OCI-LY7 (cell line): ENCODE data around the gene CAPN8. TPM values are rescaled to one million over a fixed set of nuclear protein-coding genes. Genes with fewer than 3 reads are reported as not detected.
A peak's percentile ranks its signal among the peaks of the same experiment; 100 is the strongest.

ENCODE experiments used
- BruUV-seq: library from RNA; stranded (reverse); fragments of 400-500 nt; replicated peaks from 2 replicates; lab custom pipeline; 2021; lab: Mats Ljungman, UMichigan
- CTCF ChIA-PET: fragments of 300-600 bp; sonication (Branson Sonifier 250); formaldehyde crosslinking; loops from one replicate; lab custom pipeline; 2022; ENCODE audit warnings: antibody characterized with exemption; ENCODE audit not compliant: unreplicated experiment; lab: Charles Lee
- POLR2A ChIA-PET: fragments of 300-600 bp; sonication (Branson Sonifier 250); formaldehyde crosslinking; loops from one replicate; lab custom pipeline; 2022; ENCODE audit warnings: antibody characterized with exemption; lab: Charles Lee
- DNase-seq: peaks from one replicate; pipeline ENCODE4 v3.0.0-alpha.2; 2015; ENCODE audit warnings: low spot score
- H2AFZ ChIP-seq: fragments of 200-600 bp; sonication (generic), shearing (Covaris generic); 2 replicates; pipeline ENCODE4 v1.6.1; 2014; ENCODE audit warnings: mild to moderate bottlenecking, antibody characterized with exemption, low read length, moderate library complexity
- H3K27ac ChIP-seq: fragments of 200-600 bp; sonication (generic); 2 replicates; pipeline ENCODE4 v1.5.1; 2014; ENCODE audit warnings: mixed run types, low read depth, mild to moderate bottlenecking, moderate library complexity, low read length, inconsistent platforms; ENCODE audit not compliant: poor library complexity, severe bottlenecking
- H3K36me3 ChIP-seq: fragments of 200-600 bp; sonication (generic); 2 replicates; pipeline ENCODE4 v1.6.1; 2014; ENCODE audit warnings: mild to moderate bottlenecking, antibody characterized with exemption, low read length, moderate library complexity, mixed read lengths; ENCODE audit not compliant: insufficient read depth
- H3K4me1 ChIP-seq: fragments of 200-600 bp; sonication (generic); 2 replicates; pipeline ENCODE4 v1.5.1; 2014; ENCODE audit warnings: mild to moderate bottlenecking, low read length; ENCODE audit not compliant: insufficient read depth, poor library complexity, severe bottlenecking
- H3K4me2 ChIP-seq: fragments of 200-600 bp; sonication (generic); 2 replicates; pipeline ENCODE4 v1.6.1; 2014; ENCODE audit warnings: mild to moderate bottlenecking, low read length
- H3K4me3 ChIP-seq: fragments of 200-600 bp; sonication (generic); 2 replicates; pipeline ENCODE4 v1.5.1; 2014; ENCODE audit warnings: mild to moderate bottlenecking, low read depth, low read length; ENCODE audit not compliant: poor library complexity, severe bottlenecking
- H3K79me2 ChIP-seq: fragments of 200-600 bp; sonication (generic); 2 replicates; pipeline ENCODE4 v1.6.1; 2016; ENCODE audit warnings: low read depth, mild to moderate bottlenecking, low read length, moderate library complexity, mixed read lengths; ENCODE audit not compliant: insufficient read depth
- H3K9me2 ChIP-seq: fragments of 200-600 bp; sonication (generic); 2 replicates; pipeline ENCODE4 v1.6.1; 2016; ENCODE audit warnings: mild to moderate bottlenecking, low read length, mixed read lengths; ENCODE audit not compliant: insufficient read depth
- H3K9me3 ChIP-seq: fragments of 200-600 bp; sonication (generic); 2 replicates; pipeline ENCODE4 v1.6.1; 2014; ENCODE audit warnings: mild to moderate bottlenecking, mixed run types, low read length, mixed read lengths
- H4K20me1 ChIP-seq: fragments of 200-600 bp; sonication (generic); 2 replicates; pipeline ENCODE4 v1.6.1; 2014; ENCODE audit warnings: mild to moderate bottlenecking, antibody characterized with exemption, low read length, moderate library complexity, mixed read lengths; ENCODE audit not compliant: insufficient read depth
- EZH2phosphoT487 ChIP-seq: fragments of 200-600 bp; sonication (generic); IDR thresholded peaks from 2 replicates; pipeline ENCODE4 v1.6.1; 2018; ENCODE audit warnings: low read depth, borderline replicate concordance, mild to moderate bottlenecking, mixed run types, antibody characterized with exemption, low read length, moderate library complexity, mixed read lengths
- intact Hi-C: fragments of 100-400 bp; cut with micrococcal nuclease; formaldehyde crosslinking; loops from one replicate; pipeline ENCODE4 v1.10.0; 2022; ENCODE audit not compliant: unreplicated experiment
- total RNA-seq, 2 experiments: library from RNA; depleted of rRNA in 1 of 2; stranded (reverse); fragments of >200 nt in 1 of 2; shearing (Covaris generic) in 1 of 2; gene quantifications; 2 replicates each; pipeline ENCODE4 v1.2.3, GENCODE V29; 2014 to 2022
- TF ChIP-seq, protein P1 (sequence below): fragments of 200-600 bp; sonication (generic); conservative IDR thresholded peaks from 2 replicates; pipeline ENCODE4 v1.5.1; 2014; ENCODE audit warnings: mild to moderate bottlenecking, antibody characterized with exemption, low read length, moderate library complexity, mixed read lengths

CAPN8 gene
- total RNA-seq, 2 experiments from 2014 or later, result not detected

- no peak overlapping the region for H2AFZ ChIP-seq
- no peaks in the 10 kb centered on the region for H3K9me2 ChIP-seq
- H3K4me3 ChIP-seq, result no peak overlapping the region
- H3K79me2 ChIP-seq, result no peaks in the 10 kb centered on the region
- POLR2A ChIA-PET, result interaction anchor here (0.5 to 0.7 kb wide), 2 partner anchors 695 to 905 kb away, joined by 3 read pairs; no protein-coding TSS in a partner anchor
- intact Hi-C loops, result no loop called here
- BruUV-seq, result no TSS peak
- H3K27ac ChIP-seq, result no peak overlapping the region
- TF ChIP-seq, protein P1, sequence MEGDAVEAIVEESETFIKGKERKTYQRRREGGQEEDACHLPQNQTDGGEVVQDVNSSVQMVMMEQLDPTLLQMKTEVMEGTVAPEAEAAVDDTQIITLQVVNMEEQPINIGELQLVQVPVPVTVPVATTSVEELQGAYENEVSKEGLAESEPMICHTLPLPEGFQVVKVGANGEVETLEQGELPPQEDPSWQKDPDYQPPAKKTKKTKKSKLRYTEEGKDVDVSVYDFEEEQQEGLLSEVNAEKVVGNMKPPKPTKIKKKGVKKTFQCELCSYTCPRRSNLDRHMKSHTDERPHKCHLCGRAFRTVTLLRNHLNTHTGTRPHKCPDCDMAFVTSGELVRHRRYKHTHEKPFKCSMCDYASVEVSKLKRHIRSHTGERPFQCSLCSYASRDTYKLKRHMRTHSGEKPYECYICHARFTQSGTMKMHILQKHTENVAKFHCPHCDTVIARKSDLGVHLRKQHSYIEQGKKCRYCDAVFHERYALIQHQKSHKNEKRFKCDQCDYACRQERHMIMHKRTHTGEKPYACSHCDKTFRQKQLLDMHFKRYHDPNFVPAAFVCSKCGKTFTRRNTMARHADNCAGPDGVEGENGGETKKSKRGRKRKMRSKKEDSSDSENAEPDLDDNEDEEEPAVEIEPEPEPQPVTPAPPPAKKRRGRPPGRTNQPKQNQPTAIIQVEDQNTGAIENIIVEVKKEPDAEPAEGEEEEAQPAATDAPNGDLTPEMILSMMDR, result peak; percentile 83
- no peak for TF ChIP-seq EZH2phosphoT487
- no peak overlapping the region for H3K4me2 ChIP-seq
- H3K36me3 ChIP-seq, result no peaks in the 10 kb centered on the region
- DNase-seq, result peak; percentile 59
- H4K20me1 ChIP-seq, result no peaks in the 10 kb centered on the region
- CTCF ChIA-PET, result interaction anchor here (1.5 kb wide), 1 partner anchor 16 kb away, joined by 5 read pairs; no protein-coding TSS in a partner anchor
- H3K9me3 ChIP-seq, result no peaks in the 10 kb centered on the region
- H3K4me1 ChIP-seq, result no peaks in the 10 kb centered on the region
These were observed 37.0 kb downstream of the CAPN8 start for GRCh38 chr1:223628233-223629125.

DNA sequence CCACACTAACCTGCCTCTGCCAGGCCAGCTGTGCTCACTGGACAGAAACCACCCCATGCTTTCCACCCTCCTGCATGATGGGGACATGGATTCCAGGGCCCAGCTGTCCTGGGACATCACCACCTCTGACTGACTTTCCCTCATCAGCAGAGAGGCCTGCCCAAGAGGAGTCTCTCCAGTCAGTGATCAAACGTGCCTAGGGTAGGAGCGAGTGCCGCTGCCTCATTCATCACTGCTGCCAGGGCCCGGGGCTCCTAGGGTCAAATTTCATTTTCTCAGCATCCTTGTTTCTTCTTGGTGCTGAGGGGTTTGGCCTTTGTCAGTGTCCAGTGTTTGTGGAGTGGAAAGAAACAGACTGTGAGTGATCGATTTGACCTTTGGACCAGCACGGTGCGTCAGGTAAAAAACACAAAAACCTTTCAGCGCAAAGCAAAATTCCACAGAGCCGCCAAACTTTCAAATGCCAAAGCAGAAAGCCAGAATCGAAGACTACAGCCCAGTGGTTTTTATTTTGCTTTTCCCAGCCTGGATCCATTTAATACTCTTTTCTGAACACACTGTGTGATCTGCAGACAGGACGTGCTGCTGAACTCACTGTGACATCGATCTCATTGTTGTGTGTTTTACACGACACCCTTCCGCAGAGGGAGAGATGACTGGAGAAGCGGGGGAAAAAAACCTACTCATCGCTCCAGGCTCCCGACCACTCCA is 43.2 kb downstream of the CAPN8 start:
- DNase-seq, result no peak
- Histone ChIP-seq H3K79me2 (no peaks in the 10 kb centered on the region), H2AFZ (no peak overlapping the region), H3K4me2 (no peak overlapping the region), H3K4me3 (no peak overlapping the region), H3K9me2 (no peaks in the 10 kb centered on the region), H3K4me1 (no peaks in the 10 kb centered on the region), H4K20me1 (no peaks in the 10 kb centered on the region), H3K27ac (no peak overlapping the region), H3K9me3 (no peaks in the 10 kb centered on the region), H3K36me3 (no peaks in the 10 kb centered on the region)
- CTCF ChIA-PET, result no interaction called here
- intact Hi-C loops, result no loop called here
- BruUV-seq, result no TSS peak
- POLR2A ChIA-PET, result no interaction called here
- TF ChIP-seq, protein P1, result no peak
- TF ChIP-seq EZH2phosphoT487, result no peak
